Occipital lobe (tissue), 2 donors: ENCODE measurements around the gene SOX8. TPM values are rescaled to one million over a fixed set of nuclear protein-coding genes. Genes with fewer than 3 reads are reported as not detected.
"Not testable (repeated sequence)": the region's sequence is repeated elsewhere in the genome, so short reads cannot be mapped to it uniquely, and the experiment has no call there.

Experiments used
- DNase-seq: peaks from one replicate; lab custom pipeline; 2025; lab: John Stamatoyannopoulos, UW
- total RNA-seq: library from RNA; depleted of rRNA; stranded (reverse); fragments of >200 nt; gene quantifications from one replicate; pipeline ENCODE4 v1.2.3, GENCODE V29; 2014

Gene SOX8
- total RNA-seq, 1 donor from 2014 or later, result 20.1 TPM

- DNase-seq, result not testable (repeated sequence)
These were observed 27.8 kb upstream of the SOX8 start for GRCh38 chr16:953818-954217.

- DNase-seq, result not testable (repeated sequence)
These were observed 25.8 kb upstream of the SOX8 start for GRCh38 chr16:955766-956165.

- DNase-seq, result no peak
These were observed 22.1 kb upstream of the SOX8 start for GRCh38 chr16:959232-960040.

GRCh38 chr16:962366-962765 is 19.2 kb upstream of the SOX8 start:
- DNase-seq, result no peak

GRCh38 chr16:962901-963814 is 18.4 kb upstream of the SOX8 start:
- DNase-seq, result no peak

- no peak for DNase-seq
These were observed 17.7 kb upstream of the SOX8 start for GRCh38 chr16:963913-964312.

GRCh38 chr16:964356-965035 is 17.1 kb upstream of the SOX8 start:
- DNase-seq, result no peak

- no peak for DNase-seq
These were observed 16.6 kb upstream of the SOX8 start for GRCh38 chr16:965036-965395.

- DNase-seq, result no peak
These were observed 16.1 kb upstream of the SOX8 start for GRCh38 chr16:965487-965886.

GRCh38 chr16:966035-966434 is 15.5 kb upstream of the SOX8 start:
- no peak for DNase-seq

GRCh38 chr16:966505-966904 is 15.1 kb upstream of the SOX8 start:
- no peak for DNase-seq

GRCh38 chr16:967077-967541 is 14.5 kb upstream of the SOX8 start:
- DNase-seq, result no peak

GRCh38 chr16:967546-968295 is 13.8 kb upstream of the SOX8 start:
- DNase-seq, result no peak

- no peak for DNase-seq
These were observed 12.9 kb upstream of the SOX8 start for GRCh38 chr16:968620-969019.

- DNase-seq, result no peak
These were observed 11.8 kb upstream of the SOX8 start for GRCh38 chr16:969508-970385.

- DNase-seq, result no peak
These were observed 11.2 kb upstream of the SOX8 start for GRCh38 chr16:970386-970765.

GRCh38 chr16:970766-971581 is 10.6 kb upstream of the SOX8 start, which contains the start of gene LMF1:
LMF1 (minus strand) TSS chr16:970984; CDS start chr16:970980, 4 bp downstream.
- DNase-seq, result peak; percentile 97

- no peak for DNase-seq
These were observed 10.0 kb upstream of the SOX8 start for GRCh38 chr16:971582-971905.

GRCh38 chr16:971981-972315 is 9.6 kb upstream of the SOX8 start:
- DNase-seq, result no peak
